IMR-90 (cell line): ENCODE data around the gene SPATA24. TPM values are rescaled to one million over a fixed set of nuclear protein-coding genes. Genes with fewer than 3 reads are reported as not detected.

Experiments
- ATAC-seq: fragments of 200-7000 bp; cut with Tn5 transposase; 2 replicates; pipeline ENCODE4 v1.9.1; 2020; ENCODE audit warnings: low read depth, mild to moderate bottlenecking, moderate library complexity
- BruUV-seq: library from RNA; stranded (reverse); fragments of 400-500 nt; replicated peaks from 2 replicates; lab custom pipeline; 2021; lab: Mats Ljungman, UMichigan
- CTCF ChIA-PET: fragments of 300-600 bp; formaldehyde crosslinking; extraction: SDS; loops from one replicate; lab custom pipeline; 2021; ENCODE audit warnings: antibody characterized with exemption; lab: Yijun Ruan, JAX
- POLR2A ChIA-PET: fragments of 300-600 bp; sonication (Branson Sonifier 250); formaldehyde crosslinking; loops from one replicate; lab custom pipeline; 2022; ENCODE audit warnings: antibody characterized with exemption; ENCODE audit not compliant: unreplicated experiment; lab: Charles Lee
- DNase-seq: peaks from one replicate; pipeline ENCODE4 v3.0.0; 2013
- H2AFZ ChIP-seq: replicated peaks from 2 replicates; pipeline ENCODE3; 2013; ENCODE audit warnings: low read length, mild to moderate bottlenecking; ENCODE audit not compliant: poor library complexity
- H2AK5ac ChIP-seq: 2 replicates; pipeline ENCODE4 v1.6.1; 2013; ENCODE audit warnings: low read depth, low read length, inconsistent platforms
- H2AK9ac ChIP-seq: replicated peaks from 2 replicates; pipeline ENCODE3; 2013; ENCODE audit warnings: mild to moderate bottlenecking, low read depth, low read length, moderate library complexity; ENCODE audit not compliant: poor library complexity
- H2BK120ac ChIP-seq: 2 replicates; pipeline ENCODE4 v1.6.1; 2013; ENCODE audit warnings: low read depth, low read length, inconsistent platforms
- H2BK15ac ChIP-seq: 3 replicates; pipeline ENCODE4 v1.6.1; 2013; ENCODE audit warnings: low read depth, low read length, inconsistent platforms
- H2BK20ac ChIP-seq: 2 replicates; pipeline ENCODE4 v1.6.1; 2013; ENCODE audit warnings: low read depth, mild to moderate bottlenecking, inconsistent platforms, low read length, moderate library complexity
- H2BK5ac ChIP-seq: 2 replicates; pipeline ENCODE4 v1.6.1; 2013; ENCODE audit warnings: mild to moderate bottlenecking, low read depth, low read length, inconsistent platforms; ENCODE audit not compliant: poor library complexity, severe bottlenecking
- H3K14ac ChIP-seq: replicated peaks from 2 replicates; pipeline ENCODE4 v1.6.1; 2013; ENCODE audit warnings: low read depth, low read length, inconsistent platforms
- H3K18ac ChIP-seq: 2 replicates; pipeline ENCODE4 v1.6.1; 2013; ENCODE audit warnings: low read depth, low read length, control low read depth
- H3K23ac ChIP-seq: 2 replicates; pipeline ENCODE4 v1.6.1; 2013; ENCODE audit warnings: low read depth, low read length, inconsistent platforms
- H3K27ac ChIP-seq: 2 replicates; pipeline ENCODE4 v1.5.1; 2013; ENCODE audit warnings: mild to moderate bottlenecking, control low read depth, low read length; ENCODE audit not compliant: insufficient read depth
- H3K27me3 ChIP-seq: 2 replicates; pipeline ENCODE4 v1.6.1; 2013; ENCODE audit warnings: low read length; ENCODE audit not compliant: control insufficient read depth, insufficient read depth
- H3K36me3 ChIP-seq: 2 replicates; pipeline ENCODE4 v1.6.1; 2013; ENCODE audit warnings: low read length, mixed read lengths; ENCODE audit not compliant: control insufficient read depth, insufficient read depth
- H3K4ac ChIP-seq: 2 replicates; pipeline ENCODE4 v1.6.1; 2013; ENCODE audit warnings: low read depth, low read length, inconsistent platforms
- H3K4me1 ChIP-seq: 2 replicates; pipeline ENCODE4 v1.6.1; 2013; ENCODE audit warnings: low read length, mixed read lengths; ENCODE audit not compliant: control insufficient read depth, insufficient read depth
- H3K4me2 ChIP-seq: 2 replicates; pipeline ENCODE4 v1.6.1; 2013; ENCODE audit warnings: low read depth, mild to moderate bottlenecking, control low read depth, low read length, moderate library complexity
- H3K4me3 ChIP-seq: 2 replicates; pipeline ENCODE4 v1.5.1; 2013; ENCODE audit warnings: low read depth, mild to moderate bottlenecking, control low read depth, low read length, moderate library complexity; ENCODE audit not compliant: insufficient read depth
- H3K56ac ChIP-seq: 2 replicates; pipeline ENCODE4 v1.6.1; 2013; ENCODE audit warnings: low read length, inconsistent platforms; ENCODE audit not compliant: insufficient read depth; ENCODE audit errors: extremely low read depth
- H3K79me1 ChIP-seq, 2 experiments: 2 replicates each; pipeline ENCODE4 v1.6.1; 2013; ENCODE audit warnings: low read length in 2 of 2, inconsistent platforms in 1 of 2, low read depth in 1 of 2
- H3K9ac ChIP-seq: 2 replicates; pipeline ENCODE4 v1.6.1; 2013; ENCODE audit warnings: low read depth, low read length, control low read depth
- H3K9me1 ChIP-seq: 2 replicates; pipeline ENCODE4 v1.6.1; 2013; ENCODE audit warnings: low read length, inconsistent platforms; ENCODE audit not compliant: insufficient read depth
- H3K9me3 ChIP-seq: 2 replicates; pipeline ENCODE4 v1.6.1; 2013; ENCODE audit warnings: low read length; ENCODE audit not compliant: control insufficient read depth, insufficient read depth
- H4K20me1 ChIP-seq: 2 replicates; pipeline ENCODE4 v1.6.1; 2013; ENCODE audit warnings: low read length, inconsistent platforms; ENCODE audit not compliant: insufficient read depth
- H4K5ac ChIP-seq: 2 replicates; pipeline ENCODE4 v1.6.1; 2013; ENCODE audit warnings: mild to moderate bottlenecking, low read depth, low read length, control low read depth
- H4K8ac ChIP-seq, 2 experiments: 2 replicates each; pipeline ENCODE4 v1.6.1; 2013; ENCODE audit warnings: low read depth in 2 of 2, low read length in 2 of 2, control low read depth in 1 of 2, inconsistent platforms in 1 of 2
- H4K91ac ChIP-seq: 2 replicates; pipeline ENCODE4 v1.6.1; 2013; ENCODE audit warnings: low read depth, low read length, inconsistent platforms; ENCODE audit not compliant: insufficient read depth
- CEBPB ChIP-seq: IDR thresholded peaks from 2 replicates; pipeline ENCODE4 v1.6.1; 2012; ENCODE audit warnings: low read depth, low read length, improper control_type of control experiment
- ELK1 ChIP-seq: fragments of 150-350 bp; IDR thresholded peaks from 2 replicates; pipeline ENCODE4 v1.6.1; 2016; ENCODE audit warnings: low read depth, mild to moderate bottlenecking, low read length, moderate library complexity, borderline replicate concordance
- MAFK ChIP-seq: IDR thresholded peaks from 2 replicates; pipeline ENCODE4 v1.6.1; 2012; ENCODE audit warnings: low read depth, low read length, improper control_type of control experiment
- MXI1 ChIP-seq: IDR thresholded peaks from 2 replicates; pipeline ENCODE4 v1.6.1; 2012; ENCODE audit warnings: low read depth, mild to moderate bottlenecking, low read length, moderate library complexity, borderline replicate concordance
- NFE2L2 ChIP-seq: fragments of 150-350 bp; IDR thresholded peaks from 2 replicates; pipeline ENCODE4 v1.6.1; 2016; ENCODE audit warnings: low read depth, mild to moderate bottlenecking, low read length
- RCOR1 ChIP-seq: IDR thresholded peaks from 2 replicates; pipeline ENCODE4 v1.6.1; 2012; ENCODE audit warnings: mild to moderate bottlenecking, low read length, improper control_type of control experiment; ENCODE audit not compliant: insufficient replicate concordance
- RFX5 ChIP-seq: IDR thresholded peaks from 2 replicates; pipeline ENCODE4 v1.8.0; 2012; ENCODE audit warnings: low read depth, mild to moderate bottlenecking, low read length, moderate library complexity
- SMC3 ChIP-seq: fragments of 150-350 bp; IDR thresholded peaks from 2 replicates; pipeline ENCODE4 v1.6.1; 2016; ENCODE audit warnings: low read depth, mild to moderate bottlenecking, antibody characterized with exemption, low read length, moderate library complexity
- WGBS, 2 experiments: methylation state at CpG; one replicate each; pipeline versions ENCODE4 v1.1.5 to v1.1.7; 2013; ENCODE audit warnings: missing lambda C conversion rate in 2 of 2; ENCODE audit not compliant: insufficient read length in 1 of 2; ENCODE audit errors: extremely low coverage in 2 of 2; 5-methylcytosine and 5-hydroxymethylcytosine counted together
- dilution Hi-C: fragments of 300-500 bp; cut with HindIII; formaldehyde crosslinking; loops from one replicate; pipeline ENCODE4 v1.14.3; 2018; ENCODE audit warnings: low sequenced_read_pairs; ENCODE audit not compliant: unreplicated experiment
- in situ Hi-C: fragments of 300-500 bp; cut with MboI; formaldehyde crosslinking; loops from 3 replicates; pipeline ENCODE4 v1.14.3; 2019; ENCODE audit warnings: low sequenced_read_pairs, inconsistent platforms, mixed read lengths
- intact Hi-C: fragments of 100-400 bp; cut with micrococcal nuclease; formaldehyde crosslinking; loops from 2 replicates; pipeline ENCODE4 v1.10.0; 2022
- polyA plus RNA-seq, 3 experiments: library from polyadenylated mRNA; depleted of rRNA; stranded (reverse); fragments of >200 nt; gene quantifications; 2 replicates each; pipeline ENCODE4 v1.2.3, GENCODE V29; 2012; ENCODE audit warnings: low replicate concordance in 1 of 3
- total RNA-seq: library from RNA; depleted of rRNA; stranded (reverse); fragments of >200 nt; gene quantifications from 2 replicates; pipeline ENCODE4 v1.2.3, GENCODE V29; 2012

Gene SPATA24
- total and polyA plus RNA-seq, 2 of the 4 experiments (the other 2 are of a cell fraction) = 4.1 to 4.3 TPM

GRCh38 chr5:139378941-139379361, 24.9 kb downstream of the SPATA24 start:
- BruUV-seq = no TSS peak
- dilution Hi-C loops = no loop called here

More at GRCh38 chr5:139378941-139379361, 24.9 kb downstream of the SPATA24 start:
- Histone ChIP-seq H2BK20ac (no peak overlapping the region), H3K56ac (no peak overlapping the region), H4K5ac (no peak overlapping the region), H2BK15ac (no peak overlapping the region), H2BK5ac (no peak overlapping the region), H4K91ac (no peak overlapping the region), H2AK5ac (no peak overlapping the region), H3K4me2 (no peak overlapping the region), H4K20me1 (peaks cover under 1% of the 10 kb centered on the region; the same call in 1 of the 2 replicates), H3K4ac (no peak overlapping the region), H2BK120ac (no peak overlapping the region), H3K27me3 (no peaks in the 10 kb centered on the region), H3K4me3 (no peak overlapping the region), H3K23ac (no peak overlapping the region), H2AFZ (no peak overlapping the region), H3K9me1 (peaks cover 10% of the 10 kb centered on the region; the same call in 1 of the 2 replicates), H3K27ac (no peak overlapping the region), H3K4me1 (peaks cover 3% of the 10 kb centered on the region; the same call in 1 of the 2 replicates), H3K79me1 (peaks cover 0 to 2% of the 10 kb centered on the region in 2 experiments; a peak in 2 of 4 replicates), H3K36me3 (peaks cover 14% of the 10 kb centered on the region; the same call in 1 of the 2 replicates), H2AK9ac (no peak overlapping the region), H3K9me3 (no peaks in the 10 kb centered on the region), H4K8ac (no peak overlapping the region), H3K18ac (no peak overlapping the region), H3K9ac (no peak overlapping the region), H3K14ac (no peak overlapping the region)
- ATAC-seq (no peak), DNase-seq (no peak)
- TF ChIP-seq SMC3 (no peak), RFX5 (no peak), MXI1 (no peak), RCOR1 (no peak), NFE2L2 (no peak), ELK1 (no peak), CEBPB (no peak), MAFK (no peak)
- ChIA-PET POLR2A (interaction anchor here (0.5 kb wide), 1 partner anchor 86 kb away, joined by 3 read pairs; the partner anchor contains the start of gene MATR3), CTCF (no interaction called here)
- 95% methylated on average over 5 of the region's 13 CpGs; no CpG with 5 or more reads in 1 of the 2 experiments for WGBS, 2 experiments
- intact Hi-C loops = no loop called here
- in situ Hi-C loops = no loop called here
